Neural crest cell (in vitro differentiated cells): Measurements from ENCODE around the gene SNRNP200. TPM values are rescaled to one million over a fixed set of nuclear protein-coding genes. Genes with fewer than 3 reads are reported as not detected.

ENCODE experiments used
- DNase-seq: peaks from one replicate; pipeline ENCODE4 v3.0.0; 2021; ENCODE audit warnings: low read depth, mixed read lengths, low spot score
- H3K27ac Mint-ChIP-seq: one replicate; pipeline ENCODE4 v1.8.0; 2021; ENCODE audit warnings: mild to moderate bottlenecking, mixed read lengths; ENCODE audit not compliant: unreplicated experiment
- H3K27me3 Mint-ChIP-seq: 2 replicates; pipeline ENCODE4 v1.8.0; 2021; ENCODE audit warnings: low read depth, mild to moderate bottlenecking, mixed read lengths
- H3K36me3 Mint-ChIP-seq: 2 replicates; pipeline ENCODE4 v1.8.0; 2021; ENCODE audit warnings: low read depth, mild to moderate bottlenecking, mixed read lengths
- H3K4me1 Mint-ChIP-seq: 2 replicates; pipeline ENCODE4 v1.8.0; 2021; ENCODE audit warnings: mixed read lengths
- H3K4me3 Mint-ChIP-seq: one replicate; pipeline ENCODE4 v1.8.0; 2021; ENCODE audit warnings: mild to moderate bottlenecking, mixed read lengths
- H3K9me3 Mint-ChIP-seq: 2 replicates; pipeline ENCODE4 v1.8.0; 2021; ENCODE audit warnings: mixed read lengths
- long read RNA-seq: library from polyadenylated mRNA; unstranded; transcript quantifications from one replicate; pipeline ENCODE4 v2.0.0, GENCODE V29; 2020
- total RNA-seq: library from RNA; stranded (reverse); gene quantifications from 2 replicates; pipeline ENCODE4 v1.2.1, GENCODE V29; 2021
- TF ChIP-seq, protein P1 (sequence below): fragments of 200-600 bp; sonication (generic); conservative IDR thresholded peaks from 2 replicates; pipeline ENCODE4 v1.5.0; 2021; ENCODE audit warnings: antibody characterized with exemption, mild to moderate bottlenecking

Gene SNRNP200
- 248 and 250 TPM in 2 replicates for total RNA-seq
- long read RNA-seq, full-length matches to known transcripts = 10 of 198 reads
- long read RNA-seq, partial matches to known transcripts = 170 of 198 reads
- long read RNA-seq, other reads (novel, unspliced or antisense) = 18 of 198 reads

- TF ChIP-seq, protein P1, sequence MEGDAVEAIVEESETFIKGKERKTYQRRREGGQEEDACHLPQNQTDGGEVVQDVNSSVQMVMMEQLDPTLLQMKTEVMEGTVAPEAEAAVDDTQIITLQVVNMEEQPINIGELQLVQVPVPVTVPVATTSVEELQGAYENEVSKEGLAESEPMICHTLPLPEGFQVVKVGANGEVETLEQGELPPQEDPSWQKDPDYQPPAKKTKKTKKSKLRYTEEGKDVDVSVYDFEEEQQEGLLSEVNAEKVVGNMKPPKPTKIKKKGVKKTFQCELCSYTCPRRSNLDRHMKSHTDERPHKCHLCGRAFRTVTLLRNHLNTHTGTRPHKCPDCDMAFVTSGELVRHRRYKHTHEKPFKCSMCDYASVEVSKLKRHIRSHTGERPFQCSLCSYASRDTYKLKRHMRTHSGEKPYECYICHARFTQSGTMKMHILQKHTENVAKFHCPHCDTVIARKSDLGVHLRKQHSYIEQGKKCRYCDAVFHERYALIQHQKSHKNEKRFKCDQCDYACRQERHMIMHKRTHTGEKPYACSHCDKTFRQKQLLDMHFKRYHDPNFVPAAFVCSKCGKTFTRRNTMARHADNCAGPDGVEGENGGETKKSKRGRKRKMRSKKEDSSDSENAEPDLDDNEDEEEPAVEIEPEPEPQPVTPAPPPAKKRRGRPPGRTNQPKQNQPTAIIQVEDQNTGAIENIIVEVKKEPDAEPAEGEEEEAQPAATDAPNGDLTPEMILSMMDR = no peak
- DNase-seq = peak; percentile 83
- Mint-ChIP-seq H3K9me3 (no peaks in the 10 kb centered on the region), H3K27me3 (no peaks in the 10 kb centered on the region), H3K4me1 (peaks cover 32% of the 10 kb centered on the region), H3K36me3 (peaks cover 23% of the 10 kb centered on the region), H3K27ac (peak within 1 kb of the TSS; percentile 100), H3K4me3 (peak within 1 kb of the TSS; percentile 100)
Observed at GRCh38 chr2:96305091-96305978, at the start of gene SNRNP200. SNRNP200 (minus strand) TSS chr2:96305546; CDS start chr2:96305437, 109 bp downstream.

GRCh38 chr2:96354492-96354891, 49.1 kb upstream of the SNRNP200 start:
- H3K27me3 Mint-ChIP-seq = no peaks in the 10 kb centered on the region
- H3K27ac Mint-ChIP-seq = no peak overlapping the region
- no peaks in the 10 kb centered on the region for H3K9me3 Mint-ChIP-seq
- TF ChIP-seq, protein P1 = no peak
- H3K4me3 Mint-ChIP-seq = no peak overlapping the region
- no peak for DNase-seq
- H3K4me1 Mint-ChIP-seq = no peaks in the 10 kb centered on the region
- H3K36me3 Mint-ChIP-seq = peaks cover 22% of the 10 kb centered on the region

- H3K27ac Mint-ChIP-seq = no peak overlapping the region
- no peaks in the 10 kb centered on the region for H3K4me1 Mint-ChIP-seq
- H3K9me3 Mint-ChIP-seq = no peaks in the 10 kb centered on the region
- TF ChIP-seq, protein P1 = no peak
- peaks cover 17% of the 10 kb centered on the region for H3K36me3 Mint-ChIP-seq
- H3K4me3 Mint-ChIP-seq = no peak overlapping the region
- DNase-seq = no peak
- no peaks in the 10 kb centered on the region for H3K27me3 Mint-ChIP-seq
Observed at GRCh38 chr2:96353606-96354101, 48.3 kb upstream of the SNRNP200 start.

DNA sequence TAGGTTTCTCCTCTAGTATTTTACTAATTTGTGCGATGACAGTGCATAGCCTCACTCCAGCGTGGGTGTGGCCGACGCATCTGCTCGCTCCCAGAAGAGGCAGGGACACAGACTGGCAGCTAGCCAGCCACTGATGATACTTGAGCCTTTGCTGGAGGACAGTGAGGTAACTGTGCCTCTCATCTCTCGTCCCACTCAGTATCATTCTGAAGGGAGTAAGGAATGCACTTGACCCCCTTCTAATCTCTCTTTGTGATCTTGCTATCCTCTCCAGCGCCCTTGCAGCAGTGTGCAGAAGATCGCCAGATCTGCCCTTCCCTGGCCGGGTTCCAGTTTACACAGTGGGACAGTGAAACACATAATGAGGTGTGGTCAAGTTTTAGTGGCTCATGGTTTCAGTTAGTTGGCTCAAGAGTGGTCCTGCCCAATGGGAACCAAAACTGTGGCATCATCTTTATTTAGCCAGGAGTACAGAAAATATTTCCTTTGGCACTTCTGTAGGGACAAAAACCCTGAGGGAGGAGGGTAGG, 47.8 kb upstream of the SNRNP200 start:
- H3K27me3 Mint-ChIP-seq = no peaks in the 10 kb centered on the region
- DNase-seq = no peak
- H3K36me3 Mint-ChIP-seq = peaks cover 17% of the 10 kb centered on the region
- no peaks in the 10 kb centered on the region for H3K9me3 Mint-ChIP-seq
- TF ChIP-seq, protein P1 = no peak
- H3K27ac Mint-ChIP-seq = no peak overlapping the region
- H3K4me3 Mint-ChIP-seq = no peak overlapping the region
- H3K4me1 Mint-ChIP-seq = no peaks in the 10 kb centered on the region

DNA sequence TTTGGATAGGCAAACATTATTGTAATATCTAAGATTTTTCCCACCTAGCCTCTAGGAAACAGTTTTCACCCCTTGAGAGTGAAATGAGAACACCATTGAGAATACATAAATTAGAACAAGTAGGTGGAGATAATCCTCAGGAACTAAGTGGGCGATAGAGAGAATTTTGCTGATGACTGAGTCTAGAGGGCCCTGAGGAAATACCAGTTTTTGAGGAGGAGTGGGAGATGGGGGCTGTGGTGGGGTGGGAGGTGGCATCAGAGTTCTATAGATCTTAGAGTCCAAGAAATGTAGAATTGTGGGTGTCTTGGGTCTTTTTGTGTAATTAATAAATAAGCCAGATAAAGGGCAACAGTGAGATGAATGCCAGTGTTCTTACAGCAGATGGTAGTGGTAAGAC, 42.0 kb upstream of the SNRNP200 start:
- DNase-seq = no peak
- Mint-ChIP-seq H3K4me1 (no peaks in the 10 kb centered on the region), H3K36me3 (peaks cover 28% of the 10 kb centered on the region), H3K27me3 (no peaks in the 10 kb centered on the region), H3K4me3 (no peak overlapping the region), H3K9me3 (no peaks in the 10 kb centered on the region), H3K27ac (peak overlapping the region; percentile 82)
- TF ChIP-seq, protein P1 = no peak
